GM23338 (cell line): ENCODE results near the gene SLC16A9. TPM values are rescaled to one million over a fixed set of nuclear protein-coding genes. Genes with fewer than 3 reads are reported as not detected.

ENCODE experiments used
- ATAC-seq: fragments of 200-7000 bp; cut with Tn5 transposase; 3 replicates; pipeline ENCODE4 v1.9.1; 2020
- DNase-seq: peaks from one replicate; pipeline ENCODE4 v3.0.0-alpha.2; 2015; ENCODE audit warnings: low spot score
- H2AFZ ChIP-seq: fragments of 200-600 bp; sonication (generic); 2 replicates; pipeline ENCODE4 v1.8.0; 2016; ENCODE audit warnings: antibody characterized with exemption, mild to moderate bottlenecking, moderate library complexity
- H3F3A ChIP-seq: fragments of 200-600 bp; sonication (generic); replicated peaks from 2 replicates; pipeline ENCODE4 v1.8.0; 2017; ENCODE audit warnings: antibody characterized with exemption, mixed run types, low read depth
- H3K27ac ChIP-seq: fragments of 200-600 bp; sonication (generic); 2 replicates; pipeline ENCODE4 v1.6.1; 2016; ENCODE audit warnings: low read depth
- H3K27me3 ChIP-seq: fragments of 200-600 bp; sonication (generic); 2 replicates; pipeline ENCODE4 v1.8.0; 2016; ENCODE audit warnings: mild to moderate bottlenecking, mixed run types, moderate library complexity; ENCODE audit not compliant: insufficient read depth
- H3K36me3 ChIP-seq: fragments of 200-600 bp; sonication (generic); 2 replicates; pipeline ENCODE4 v1.8.0; 2016; ENCODE audit warnings: mild to moderate bottlenecking; ENCODE audit not compliant: insufficient read depth
- H3K4me1 ChIP-seq: fragments of 200-600 bp; sonication (generic); 2 replicates; pipeline ENCODE4 v1.8.0; 2016; ENCODE audit warnings: mild to moderate bottlenecking, moderate library complexity; ENCODE audit not compliant: insufficient read depth
- H3K4me2 ChIP-seq: fragments of 200-600 bp; sonication (generic); 2 replicates; pipeline ENCODE4 v1.7.1; 2017; ENCODE audit warnings: mixed run types
- H3K4me3 ChIP-seq: fragments of 200-600 bp; sonication (generic); 2 replicates; pipeline ENCODE4 v1.6.1; 2016; ENCODE audit warnings: mixed run types
- H3K79me2 ChIP-seq: fragments of 200-600 bp; sonication (generic); replicated peaks from 2 replicates; pipeline ENCODE4 v1.8.0; 2017; ENCODE audit warnings: mild to moderate bottlenecking; ENCODE audit not compliant: insufficient read depth
- H3K9me2 ChIP-seq: fragments of 200-600 bp; sonication (generic); 2 replicates; pipeline ENCODE4 v1.8.0; 2017; ENCODE audit not compliant: insufficient read depth
- H4K20me1 ChIP-seq: fragments of 200-600 bp; sonication (generic); replicated peaks from 2 replicates; pipeline ENCODE4 v1.8.0; 2017; ENCODE audit warnings: mild to moderate bottlenecking; ENCODE audit not compliant: insufficient read depth
- H3K27ac Mint-ChIP-seq: 2 replicates; pipeline ENCODE4 v1.8.0; 2020; ENCODE audit warnings: inconsistent platforms, mild to moderate bottlenecking, moderate library complexity, mixed read lengths
- H3K27me3 Mint-ChIP-seq: 3 replicates; pipeline ENCODE4 v1.8.0; 2022; ENCODE audit warnings: low read depth, mild to moderate bottlenecking, moderate library complexity, mixed read lengths, inconsistent platforms; ENCODE audit not compliant: insufficient read depth, poor library complexity
- H3K36me3 Mint-ChIP-seq: 3 replicates; pipeline ENCODE4 v1.8.0; 2021; ENCODE audit warnings: low read depth, mild to moderate bottlenecking, inconsistent platforms, moderate library complexity, mixed read lengths
- H3K4me1 Mint-ChIP-seq: 3 replicates; pipeline ENCODE4 v1.8.0; 2020; ENCODE audit warnings: mild to moderate bottlenecking, inconsistent platforms, mixed read lengths
- H3K4me3 Mint-ChIP-seq: 3 replicates; pipeline ENCODE4 v1.8.0; 2021; ENCODE audit warnings: moderate library complexity, mild to moderate bottlenecking, inconsistent platforms, mixed read lengths
- H3K9me3 Mint-ChIP-seq: 3 replicates; pipeline ENCODE4 v1.8.0; 2020; ENCODE audit warnings: moderate library complexity, mild to moderate bottlenecking, inconsistent platforms, mixed read lengths
- CREB1 ChIP-seq: fragments of 250-450 bp; sonication (Bioruptor Pico); IDR thresholded peaks from 2 replicates; pipeline ENCODE4 v1.5.0; 2020; ENCODE audit warnings: low read depth, mild to moderate bottlenecking, moderate library complexity
- EZH2 ChIP-seq: fragments of 200-600 bp; sonication (generic); IDR thresholded peaks from one replicate; pipeline ENCODE4 v1.8.0; 2017; ENCODE audit warnings: antibody characterized with exemption, mild to moderate bottlenecking, low read depth; ENCODE audit not compliant: unreplicated experiment
- EZH2phosphoT487 ChIP-seq: fragments of 200-600 bp; sonication (generic); IDR thresholded peaks from one replicate; pipeline ENCODE4 v1.8.1; 2018; ENCODE audit warnings: antibody characterized with exemption; ENCODE audit not compliant: unreplicated experiment
- JUNB ChIP-seq: IDR thresholded peaks from one replicate; pipeline ENCODE4 v1.6.1; 2016; ENCODE audit warnings: antibody characterized with exemption; ENCODE audit not compliant: unreplicated experiment
- NANOG ChIP-seq: IDR thresholded peaks from 2 replicates; pipeline ENCODE4 v1.6.1; 2016; ENCODE audit warnings: antibody characterized with exemption, borderline replicate concordance
- POLR2AphosphoS5 ChIP-seq: IDR thresholded peaks from 2 replicates; pipeline ENCODE4 v1.6.1; 2016; ENCODE audit warnings: antibody characterized with exemption, low read depth
- STAT1 ChIP-seq: IDR thresholded peaks from one replicate; pipeline ENCODE4 v1.6.1; 2016; ENCODE audit warnings: antibody characterized with exemption; ENCODE audit not compliant: unreplicated experiment
- ZNF114 ChIP-seq: fragments of 250-450 bp; sonication (Bioruptor Pico); IDR thresholded peaks from 2 replicates; pipeline ENCODE4 v1.5.0; 2020; ENCODE audit warnings: mild to moderate bottlenecking, moderate library complexity
- ZNF331 ChIP-seq: fragments of 250-450 bp; sonication (Bioruptor Pico); IDR thresholded peaks from 2 replicates; pipeline ENCODE4 v1.5.0; 2020; ENCODE audit warnings: low read depth, mild to moderate bottlenecking, moderate library complexity
- polyA plus RNA-seq: library from polyadenylated mRNA; unstranded; fragments of >200 nt; fragmentation: Nextera tagmentation; extraction: Ambion mirVana; gene quantifications from 2 replicates; pipeline ENCODE4 v1.2.1, GENCODE V29; 2016
- total RNA-seq: library from RNA; depleted of rRNA; stranded (reverse); fragments of >200 nt; shearing (Covaris generic); gene quantifications from 2 replicates; pipeline ENCODE4 v1.2.3, GENCODE V29; 2014
- TF ChIP-seq, protein P1 (sequence below): IDR thresholded peaks from one replicate; pipeline ENCODE4 v1.6.1; 2018; ENCODE audit warnings: antibody characterized with exemption; ENCODE audit not compliant: unreplicated experiment
- TF ChIP-seq, protein P2 (sequence below): IDR thresholded peaks from 2 replicates; pipeline ENCODE4 v1.6.1; 2016; ENCODE audit warnings: antibody characterized with exemption
- TF ChIP-seq, protein P3 (sequence below): fragments of 250-450 bp; sonication (Bioruptor Pico); IDR thresholded peaks from 2 replicates; pipeline ENCODE4 v1.5.0; 2020; ENCODE audit warnings: mild to moderate bottlenecking, moderate library complexity
- TF ChIP-seq, protein P4 (sequence below), 2 experiments: fragments of 200-600 bp in 1 of 2; sonication (generic) in 1 of 2; conservative IDR thresholded peaks; 2 replicates each; pipeline versions ENCODE4 v1.5.1 to v1.6.1; 2016 to 2017; ENCODE audit warnings: antibody characterized with exemption in 2 of 2, low read depth in 2 of 2, mild to moderate bottlenecking in 2 of 2, moderate library complexity in 1 of 2

Gene SLC16A9
- total and polyA plus RNA-seq, 2 experiments from 2014 or later: 6.5 to 11.4 TPM

DNA sequence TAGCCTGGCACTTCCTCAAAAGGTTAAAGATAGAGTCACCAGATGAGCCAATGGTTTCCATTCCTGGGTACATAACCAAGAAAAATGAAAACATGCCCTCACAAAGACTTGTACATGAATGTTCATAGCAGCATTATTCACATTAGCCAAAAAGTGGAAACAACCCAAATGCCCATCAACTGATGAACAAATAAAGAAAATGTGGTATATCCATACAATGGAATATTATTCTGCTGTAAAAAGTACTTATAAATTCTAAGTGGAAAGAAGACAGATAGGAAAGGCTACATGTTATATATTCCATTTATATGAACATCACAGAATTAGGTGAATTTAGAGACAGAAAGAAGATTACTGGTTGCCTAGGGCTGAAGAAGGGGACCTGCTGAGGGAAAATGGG, 10.7 kb upstream of the SLC16A9 start:
- no peak overlapping the region for H2AFZ ChIP-seq
- H3K4me3 Mint-ChIP-seq: no peak overlapping the region
- peaks cover 3% of the 10 kb centered on the region; the same call in 1 of the 2 replicates for H3K9me2 ChIP-seq
- H4K20me1 ChIP-seq: no peaks in the 10 kb centered on the region
- H3K4me1 Mint-ChIP-seq: no peaks in the 10 kb centered on the region
- no peak overlapping the region for H3K27ac Mint-ChIP-seq
- H3K4me3 ChIP-seq: no peak overlapping the region
- no peaks in the 10 kb centered on the region for H3F3A ChIP-seq
- H3K27me3 ChIP-seq: no peaks in the 10 kb centered on the region
- no peak overlapping the region for H3K4me2 ChIP-seq
- H3K27ac ChIP-seq: no peak overlapping the region
- no peaks in the 10 kb centered on the region for H3K79me2 ChIP-seq
- no peaks in the 10 kb centered on the region for H3K36me3 Mint-ChIP-seq
- DNase-seq: no peak
- H3K9me3 Mint-ChIP-seq: peaks cover 3% of the 10 kb centered on the region; the same call in 1 of the 3 replicates
- no peaks in the 10 kb centered on the region for H3K4me1 ChIP-seq
- H3K36me3 ChIP-seq: no peaks in the 10 kb centered on the region
- no peak for ATAC-seq
- TF ChIP-seq, protein P1, sequence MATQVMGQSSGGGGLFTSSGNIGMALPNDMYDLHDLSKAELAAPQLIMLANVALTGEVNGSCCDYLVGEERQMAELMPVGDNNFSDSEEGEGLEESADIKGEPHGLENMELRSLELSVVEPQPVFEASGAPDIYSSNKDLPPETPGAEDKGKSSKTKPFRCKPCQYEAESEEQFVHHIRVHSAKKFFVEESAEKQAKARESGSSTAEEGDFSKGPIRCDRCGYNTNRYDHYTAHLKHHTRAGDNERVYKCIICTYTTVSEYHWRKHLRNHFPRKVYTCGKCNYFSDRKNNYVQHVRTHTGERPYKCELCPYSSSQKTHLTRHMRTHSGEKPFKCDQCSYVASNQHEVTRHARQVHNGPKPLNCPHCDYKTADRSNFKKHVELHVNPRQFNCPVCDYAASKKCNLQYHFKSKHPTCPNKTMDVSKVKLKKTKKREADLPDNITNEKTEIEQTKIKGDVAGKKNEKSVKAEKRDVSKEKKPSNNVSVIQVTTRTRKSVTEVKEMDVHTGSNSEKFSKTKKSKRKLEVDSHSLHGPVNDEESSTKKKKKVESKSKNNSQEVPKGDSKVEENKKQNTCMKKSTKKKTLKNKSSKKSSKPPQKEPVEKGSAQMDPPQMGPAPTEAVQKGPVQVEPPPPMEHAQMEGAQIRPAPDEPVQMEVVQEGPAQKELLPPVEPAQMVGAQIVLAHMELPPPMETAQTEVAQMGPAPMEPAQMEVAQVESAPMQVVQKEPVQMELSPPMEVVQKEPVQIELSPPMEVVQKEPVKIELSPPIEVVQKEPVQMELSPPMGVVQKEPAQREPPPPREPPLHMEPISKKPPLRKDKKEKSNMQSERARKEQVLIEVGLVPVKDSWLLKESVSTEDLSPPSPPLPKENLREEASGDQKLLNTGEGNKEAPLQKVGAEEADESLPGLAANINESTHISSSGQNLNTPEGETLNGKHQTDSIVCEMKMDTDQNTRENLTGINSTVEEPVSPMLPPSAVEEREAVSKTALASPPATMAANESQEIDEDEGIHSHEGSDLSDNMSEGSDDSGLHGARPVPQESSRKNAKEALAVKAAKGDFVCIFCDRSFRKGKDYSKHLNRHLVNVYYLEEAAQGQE: no peak
- TF ChIP-seq ZNF114: no peak
- TF ChIP-seq, protein P2, sequence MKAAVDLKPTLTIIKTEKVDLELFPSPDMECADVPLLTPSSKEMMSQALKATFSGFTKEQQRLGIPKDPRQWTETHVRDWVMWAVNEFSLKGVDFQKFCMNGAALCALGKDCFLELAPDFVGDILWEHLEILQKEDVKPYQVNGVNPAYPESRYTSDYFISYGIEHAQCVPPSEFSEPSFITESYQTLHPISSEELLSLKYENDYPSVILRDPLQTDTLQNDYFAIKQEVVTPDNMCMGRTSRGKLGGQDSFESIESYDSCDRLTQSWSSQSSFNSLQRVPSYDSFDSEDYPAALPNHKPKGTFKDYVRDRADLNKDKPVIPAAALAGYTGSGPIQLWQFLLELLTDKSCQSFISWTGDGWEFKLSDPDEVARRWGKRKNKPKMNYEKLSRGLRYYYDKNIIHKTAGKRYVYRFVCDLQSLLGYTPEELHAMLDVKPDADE: no peak
- no peak for TF ChIP-seq EZH2
- TF ChIP-seq NANOG: no peak
- no peak for TF ChIP-seq CREB1 (CRISPR knock-in tag)
- TF ChIP-seq, protein P3, sequence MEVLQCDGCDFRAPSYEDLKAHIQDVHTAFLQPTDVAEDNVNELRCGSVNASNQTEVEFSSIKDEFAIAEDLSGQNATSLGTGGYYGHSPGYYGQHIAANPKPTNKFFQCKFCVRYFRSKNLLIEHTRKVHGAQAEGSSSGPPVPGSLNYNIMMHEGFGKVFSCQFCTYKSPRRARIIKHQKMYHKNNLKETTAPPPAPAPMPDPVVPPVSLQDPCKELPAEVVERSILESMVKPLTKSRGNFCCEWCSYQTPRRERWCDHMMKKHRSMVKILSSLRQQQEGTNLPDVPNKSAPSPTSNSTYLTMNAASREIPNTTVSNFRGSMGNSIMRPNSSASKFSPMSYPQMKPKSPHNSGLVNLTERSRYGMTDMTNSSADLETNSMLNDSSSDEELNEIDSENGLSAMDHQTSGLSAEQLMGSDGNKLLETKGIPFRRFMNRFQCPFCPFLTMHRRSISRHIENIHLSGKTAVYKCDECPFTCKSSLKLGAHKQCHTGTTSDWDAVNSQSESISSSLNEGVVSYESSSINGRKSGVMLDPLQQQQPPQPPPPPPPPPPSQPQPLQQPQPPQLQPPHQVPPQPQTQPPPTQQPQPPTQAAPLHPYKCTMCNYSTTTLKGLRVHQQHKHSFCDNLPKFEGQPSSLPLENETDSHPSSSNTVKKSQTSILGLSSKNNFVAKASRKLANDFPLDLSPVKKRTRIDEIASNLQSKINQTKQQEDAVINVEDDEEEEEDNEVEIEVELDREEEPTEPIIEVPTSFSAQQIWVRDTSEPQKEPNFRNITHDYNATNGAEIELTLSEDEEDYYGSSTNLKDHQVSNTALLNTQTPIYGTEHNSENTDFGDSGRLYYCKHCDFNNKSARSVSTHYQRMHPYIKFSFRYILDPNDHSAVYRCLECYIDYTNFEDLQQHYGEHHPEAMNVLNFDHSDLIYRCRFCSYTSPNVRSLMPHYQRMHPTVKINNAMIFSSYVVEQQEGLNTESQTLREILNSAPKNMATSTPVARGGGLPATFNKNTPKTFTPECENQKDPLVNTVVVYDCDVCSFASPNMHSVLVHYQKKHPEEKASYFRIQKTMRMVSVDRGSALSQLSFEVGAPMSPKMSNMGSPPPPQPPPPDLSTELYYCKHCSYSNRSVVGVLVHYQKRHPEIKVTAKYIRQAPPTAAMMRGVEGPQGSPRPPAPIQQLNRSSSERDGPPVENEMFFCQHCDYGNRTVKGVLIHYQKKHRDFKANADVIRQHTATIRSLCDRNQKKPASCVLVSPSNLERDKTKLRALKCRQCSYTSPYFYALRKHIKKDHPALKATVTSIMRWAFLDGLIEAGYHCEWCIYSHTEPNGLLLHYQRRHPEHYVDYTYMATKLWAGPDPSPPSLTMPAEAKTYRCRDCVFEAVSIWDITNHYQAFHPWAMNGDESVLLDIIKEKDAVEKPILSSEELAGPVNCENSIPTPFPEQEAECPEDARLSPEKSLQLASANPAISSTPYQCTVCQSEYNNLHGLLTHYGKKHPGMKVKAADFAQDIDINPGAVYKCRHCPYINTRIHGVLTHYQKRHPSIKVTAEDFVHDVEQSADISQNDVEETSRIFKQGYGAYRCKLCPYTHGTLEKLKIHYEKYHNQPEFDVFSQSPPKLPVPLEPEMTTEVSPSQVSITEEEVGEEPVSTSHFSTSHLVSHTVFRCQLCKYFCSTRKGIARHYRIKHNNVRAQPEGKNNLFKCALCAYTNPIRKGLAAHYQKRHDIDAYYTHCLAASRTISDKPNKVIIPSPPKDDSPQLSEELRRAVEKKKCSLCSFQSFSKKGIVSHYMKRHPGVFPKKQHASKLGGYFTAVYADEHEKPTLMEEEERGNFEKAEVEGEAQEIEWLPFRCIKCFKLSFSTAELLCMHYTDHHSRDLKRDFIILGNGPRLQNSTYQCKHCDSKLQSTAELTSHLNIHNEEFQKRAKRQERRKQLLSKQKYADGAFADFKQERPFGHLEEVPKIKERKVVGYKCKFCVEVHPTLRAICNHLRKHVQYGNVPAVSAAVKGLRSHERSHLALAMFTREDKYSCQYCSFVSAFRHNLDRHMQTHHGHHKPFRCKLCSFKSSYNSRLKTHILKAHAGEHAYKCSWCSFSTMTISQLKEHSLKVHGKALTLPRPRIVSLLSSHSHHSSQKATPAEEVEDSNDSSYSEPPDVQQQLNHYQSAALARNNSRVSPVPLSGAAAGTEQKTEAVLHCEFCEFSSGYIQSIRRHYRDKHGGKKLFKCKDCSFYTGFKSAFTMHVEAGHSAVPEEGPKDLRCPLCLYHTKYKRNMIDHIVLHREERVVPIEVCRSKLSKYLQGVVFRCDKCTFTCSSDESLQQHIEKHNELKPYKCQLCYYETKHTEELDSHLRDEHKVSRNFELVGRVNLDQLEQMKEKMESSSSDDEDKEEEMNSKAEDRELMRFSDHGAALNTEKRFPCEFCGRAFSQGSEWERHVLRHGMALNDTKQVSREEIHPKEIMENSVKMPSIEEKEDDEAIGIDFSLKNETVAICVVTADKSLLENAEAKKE (CRISPR knock-in tag): no peak
- TF ChIP-seq POLR2AphosphoS5: no peak
- TF ChIP-seq, protein P4, sequence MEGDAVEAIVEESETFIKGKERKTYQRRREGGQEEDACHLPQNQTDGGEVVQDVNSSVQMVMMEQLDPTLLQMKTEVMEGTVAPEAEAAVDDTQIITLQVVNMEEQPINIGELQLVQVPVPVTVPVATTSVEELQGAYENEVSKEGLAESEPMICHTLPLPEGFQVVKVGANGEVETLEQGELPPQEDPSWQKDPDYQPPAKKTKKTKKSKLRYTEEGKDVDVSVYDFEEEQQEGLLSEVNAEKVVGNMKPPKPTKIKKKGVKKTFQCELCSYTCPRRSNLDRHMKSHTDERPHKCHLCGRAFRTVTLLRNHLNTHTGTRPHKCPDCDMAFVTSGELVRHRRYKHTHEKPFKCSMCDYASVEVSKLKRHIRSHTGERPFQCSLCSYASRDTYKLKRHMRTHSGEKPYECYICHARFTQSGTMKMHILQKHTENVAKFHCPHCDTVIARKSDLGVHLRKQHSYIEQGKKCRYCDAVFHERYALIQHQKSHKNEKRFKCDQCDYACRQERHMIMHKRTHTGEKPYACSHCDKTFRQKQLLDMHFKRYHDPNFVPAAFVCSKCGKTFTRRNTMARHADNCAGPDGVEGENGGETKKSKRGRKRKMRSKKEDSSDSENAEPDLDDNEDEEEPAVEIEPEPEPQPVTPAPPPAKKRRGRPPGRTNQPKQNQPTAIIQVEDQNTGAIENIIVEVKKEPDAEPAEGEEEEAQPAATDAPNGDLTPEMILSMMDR (conservative IDR thresholded peaks at IDR 0.05; ENCODE audit: low read depth in 2 of 2): no peak
- no peak for TF ChIP-seq STAT1
- no peak for TF ChIP-seq EZH2phosphoT487
- TF ChIP-seq ZNF331 (CRISPR knock-in tag): no peak
- no peak for TF ChIP-seq JUNB
- no peaks in the 10 kb centered on the region for H3K27me3 Mint-ChIP-seq
